ENCODE data around the gene ZNF836.
"Not testable (repeated sequence)": the region's sequence is repeated elsewhere in the genome, so short reads cannot be mapped to it uniquely, and the experiment has no call there.

ZNF836 gene

GRCh38 chr19:52212572-52213255 is 41.3 kb upstream of the ZNF836 start:
- no peak for DNase-seq (ENCODE audit: low read depth)
- no peak for TF ChIP-seq CTCF (IDR thresholded peaks at IDR 0.05; ENCODE audit: control insufficient read depth, insufficient read depth, low read depth, low read length, missing control alignments)

GRCh38 chr19:52211926-52212571 is 40.6 kb upstream of the ZNF836 start:
- TF ChIP-seq CTCF (IDR thresholded peaks at IDR 0.05; ENCODE audit: control insufficient read depth, insufficient read depth, low read depth, low read length, missing control alignments) = no peak
- DNase-seq (ENCODE audit: low read depth) = no peak

More at GRCh38 chr19:52212572-52213255, 41.3 kb upstream of the ZNF836 start:
- no peak overlapping the region for H3K4me3 ChIP-seq (ENCODE audit: control insufficient read depth, low read depth, low read length)

GRCh38 chr19:52211203-52211602 is 39.8 kb upstream of the ZNF836 start:
- no peak overlapping the region for H3K4me3 ChIP-seq (ENCODE audit: control insufficient read depth, low read depth, low read length)
- DNase-seq (ENCODE audit: low read depth) = no peak
- no peak for TF ChIP-seq CTCF (IDR thresholded peaks at IDR 0.05; ENCODE audit: control insufficient read depth, insufficient read depth, low read depth, low read length, missing control alignments)

More at GRCh38 chr19:52211926-52212571, 40.6 kb upstream of the ZNF836 start:
- no peak overlapping the region for H3K4me3 ChIP-seq (ENCODE audit: control insufficient read depth, low read depth, low read length)

- H3K4me3 ChIP-seq (ENCODE audit: control insufficient read depth, low read depth, low read length) = no peak overlapping the region
- no peak for DNase-seq (ENCODE audit: low read depth)
- TF ChIP-seq CTCF (IDR thresholded peaks at IDR 0.05; ENCODE audit: control insufficient read depth, insufficient read depth, low read depth, low read length, missing control alignments) = no peak
Observed at GRCh38 chr19:52206481-52206880, 35.1 kb upstream of the ZNF836 start.

- not testable (repeated sequence) for DNase-seq (ENCODE audit: low read depth); H3K4me3 ChIP-seq (ENCODE audit: control insufficient read depth, low read depth, low read length)
Observed at GRCh38 chr19:52200755-52201391, 29.5 kb upstream of the ZNF836 start.

- DNase-seq (ENCODE audit: low read depth) = peak; percentile 28
- H3K4me3 ChIP-seq (ENCODE audit: control insufficient read depth, low read depth, low read length) = no peak overlapping the region
- TF ChIP-seq CTCF (IDR thresholded peaks at IDR 0.05; ENCODE audit: control insufficient read depth, insufficient read depth, low read depth, low read length, missing control alignments) = no peak
Observed at GRCh38 chr19:52200044-52200443, 28.6 kb upstream of the ZNF836 start.

- H3K4me3 ChIP-seq (ENCODE audit: control insufficient read depth, low read depth, low read length) = no peak overlapping the region
- no peak for DNase-seq (ENCODE audit: low read depth)
- no peak for TF ChIP-seq CTCF (IDR thresholded peaks at IDR 0.05; ENCODE audit: control insufficient read depth, insufficient read depth, low read depth, low read length, missing control alignments)
Observed at GRCh38 chr19:52198678-52199077, 27.3 kb upstream of the ZNF836 start.
